A549 treated with AZD2906 at 1 μM for 4 hours (cell line): ENCODE data around the gene KANTR. TPM values are rescaled to one million over a fixed set of nuclear protein-coding genes. Genes with fewer than 3 reads are reported as not detected.

Experiments
- total RNA-seq: library from RNA; stranded (reverse); fragments of 200-300 nt; extraction: Qiagen RNA extraction; gene quantifications from 5 replicates; pipeline ENCODE4 v1.2.3, GENCODE V29; 2022

Gene KANTR, protein sequence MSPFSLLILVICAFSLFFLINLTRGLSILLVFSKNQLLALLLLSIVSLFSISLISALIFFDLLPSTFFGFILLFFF
- 1.3 to 1.8 TPM (median 1.7 TPM) in 5 replicates for total RNA-seq

DNA sequence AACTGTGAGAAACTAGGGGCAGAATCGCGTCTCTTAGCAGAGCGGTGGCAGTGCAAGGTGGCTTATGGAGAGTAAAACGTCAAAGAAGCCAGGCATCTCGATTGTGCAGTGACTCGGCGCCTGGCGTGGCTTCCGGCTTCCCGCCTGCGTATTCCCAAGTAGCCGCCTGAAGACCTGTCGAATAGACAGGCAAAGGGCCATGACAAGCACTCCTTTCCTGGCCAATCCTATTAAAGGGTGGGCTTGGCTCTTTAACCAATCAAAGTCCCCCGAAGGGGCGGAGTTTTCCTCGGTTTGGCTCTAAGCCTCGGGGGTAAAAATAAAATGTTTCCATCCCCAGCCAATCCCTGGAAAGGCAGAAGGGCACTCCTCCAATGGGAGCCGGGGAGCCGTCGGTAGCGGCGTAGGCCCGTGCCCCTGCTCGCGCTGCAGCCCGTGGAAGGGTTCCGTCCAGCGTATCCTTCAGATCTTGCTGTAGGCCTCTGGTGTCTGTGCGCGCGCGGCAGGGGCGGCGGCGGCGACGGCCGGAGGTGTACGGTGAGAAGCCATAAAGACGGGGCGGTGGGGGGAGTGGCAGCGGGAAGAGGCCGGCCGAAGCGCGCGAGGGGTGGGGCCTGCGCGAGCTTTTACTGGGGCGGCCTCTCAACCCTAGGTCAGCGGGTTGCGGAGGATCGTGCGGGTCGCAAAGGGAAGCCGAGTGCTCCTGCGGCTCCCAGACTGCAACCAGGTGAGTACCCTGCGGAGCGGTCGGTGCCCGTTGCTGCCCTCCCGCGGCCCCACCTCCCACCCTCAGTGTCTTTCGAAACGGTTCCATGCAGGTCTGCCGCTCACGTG lies at the start of gene KANTR:
Gene KANTR, plus strand, starts transcription at position 395 of the 834 bp plus-strand sequence. CDS start 30,131 bp downstream, outside the sequence.

DNA sequence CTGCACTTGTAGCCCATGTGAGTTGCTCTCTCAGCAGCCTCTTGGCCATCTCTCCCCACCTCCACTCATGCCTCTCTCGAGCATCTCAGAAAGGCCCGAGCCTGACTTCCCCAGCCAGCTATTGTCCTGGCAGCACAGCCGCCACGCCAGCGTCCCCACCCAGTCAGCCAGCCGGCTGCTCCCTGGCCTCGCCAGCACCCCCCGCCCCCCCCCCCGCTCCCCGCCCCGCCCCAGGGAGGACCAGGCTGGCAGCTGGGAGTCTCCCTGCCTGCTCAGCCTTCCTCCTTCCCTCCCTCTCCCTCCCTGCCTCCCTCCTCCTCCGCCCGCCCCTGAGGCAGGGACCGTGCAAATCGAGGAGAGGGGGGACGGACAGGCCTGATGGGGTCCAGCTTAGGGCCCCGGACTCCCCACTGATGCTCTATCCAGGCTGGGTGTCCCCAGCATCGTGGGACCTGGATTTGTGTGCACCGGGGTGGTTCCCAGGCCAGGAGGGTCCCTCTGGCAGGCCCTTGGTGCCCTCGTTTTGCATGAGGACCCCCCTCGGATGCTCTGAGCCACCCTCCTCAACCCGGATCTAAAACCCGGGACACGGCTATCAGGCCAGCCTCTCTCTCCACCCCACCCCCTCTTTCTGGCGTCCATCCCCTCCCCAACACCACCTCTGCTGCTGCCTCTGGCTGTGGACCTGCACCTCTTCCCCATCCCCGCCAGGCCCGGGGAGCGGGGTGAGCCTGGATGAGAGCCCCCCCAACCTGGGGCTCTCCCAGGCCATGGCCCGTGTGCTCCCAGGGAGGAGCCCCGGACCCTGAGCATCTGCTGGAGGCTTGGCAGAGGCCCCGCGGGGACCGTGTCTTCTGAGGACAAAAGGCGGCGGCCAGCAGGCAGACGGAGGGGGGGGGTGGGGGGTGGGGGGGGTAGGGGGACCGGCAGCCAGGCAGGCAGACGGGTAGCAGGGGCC lies 45.5 kb upstream of the KANTR start, which contains the start of gene GPR173:
Gene GPR173, plus strand, starts transcription at position 621 of the 958 bp plus-strand sequence. CDS start 27,833 bp downstream, outside the sequence.

DNA sequence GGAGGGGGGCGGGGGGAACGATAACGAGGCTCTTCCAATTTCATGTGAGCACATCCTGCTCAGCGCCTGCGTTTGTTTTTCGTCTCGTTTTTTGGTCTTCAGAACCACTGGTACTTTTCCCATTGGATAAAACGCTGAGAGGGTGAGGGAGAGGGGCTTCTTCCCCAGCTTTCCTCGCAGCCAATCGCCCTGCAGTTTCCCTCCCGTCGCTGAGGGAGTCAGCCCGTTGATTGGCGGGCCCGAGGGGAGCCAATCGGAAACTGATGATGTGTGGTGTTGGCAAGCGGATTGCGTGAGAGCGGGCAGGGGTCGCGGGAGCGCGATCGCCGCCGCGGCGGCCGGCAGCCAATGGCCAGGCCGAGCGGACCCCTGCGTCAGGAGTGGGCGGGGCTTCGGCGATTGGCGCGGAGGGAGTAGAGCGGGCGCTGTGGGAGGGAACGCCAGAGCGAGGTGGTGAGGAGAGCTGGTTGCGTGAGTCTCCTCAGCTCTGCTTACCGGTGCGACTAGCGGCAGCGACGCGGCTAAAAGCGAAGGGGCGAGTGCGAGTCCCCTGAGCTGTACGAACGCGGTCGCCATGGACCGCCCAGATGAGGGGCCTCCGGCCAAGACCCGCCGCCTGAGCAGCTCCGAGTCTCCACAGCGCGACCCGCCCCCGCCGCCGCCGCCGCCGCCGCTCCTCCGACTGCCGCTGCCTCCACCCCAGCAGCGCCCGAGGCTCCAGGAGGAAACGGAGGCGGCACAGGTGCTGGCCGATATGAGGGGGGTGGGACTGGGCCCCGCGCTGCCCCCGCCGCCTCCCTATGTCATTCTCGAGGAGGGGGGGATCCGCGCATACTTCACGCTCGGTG lies 11.8 kb upstream of the KANTR start, which contains the start of gene TSPYL2:
Gene TSPYL2, plus strand, starts transcription at position 443 of the 848 bp plus-strand sequence. Its CDS starts 132 bp downstream, at position 575.

Other genes starting within 250 kb of the KANTR start
- not detected in 5 replicates for gene XAGE3, start 226.1 kb upstream of the KANTR start, total RNA-seq
- gene FAM156B, start 196.8 kb upstream of the KANTR start, total RNA-seq, result 4.9 to 17.0 TPM (median 8.7 TPM) in 5 replicates
- gene FAM156A, start 135.6 kb upstream of the KANTR start, total RNA-seq, result 10.7 to 23.1 TPM (median 17.0 TPM) in 5 replicates
- gene GPR173, start 45.4 kb upstream of the KANTR start, total RNA-seq, result 0.02 TPM in 4 of 5 replicates, not detected in the other
- gene TSPYL2, start 11.8 kb upstream of the KANTR start, total RNA-seq, result 27.5 to 36.1 TPM (median 32.5 TPM) in 5 replicates
- gene KDM5C, start 131.1 kb downstream of the KANTR start, total RNA-seq, result 48.0 to 54.2 TPM (median 52.0 TPM) in 5 replicates
- gene IQSEC2, start 187.4 kb downstream of the KANTR start, total RNA-seq, result 30.8 to 45.6 TPM (median 40.8 TPM) in 5 replicates